Immature natural killer cell (primary cell): Measurements from ENCODE around the gene OTOGL. TPM values are rescaled to one million over a fixed set of nuclear protein-coding genes. Genes with fewer than 3 reads are reported as not detected.
"Not testable (repeated sequence)": the region's sequence is repeated elsewhere in the genome, so short reads cannot be mapped to it uniquely, and the experiment has no call there.

ENCODE experiments used
- DNase-seq, 3 donors: peaks; one replicate each; pipeline ENCODE4 v3.0.0; 2022; ENCODE audit warnings: mixed read lengths in 1 of 3
- H3K27ac Mint-ChIP-seq, 6 donors: one replicate each; pipeline ENCODE4 v1.8.0; 2020; ENCODE audit warnings: mixed read lengths in 6 of 6, mild to moderate bottlenecking in 5 of 6, inconsistent platforms in 4 of 6, moderate library complexity in 3 of 6
- H3K27me3 Mint-ChIP-seq, 3 donors: one replicate each; pipeline ENCODE4 v1.8.0; 2020 to 2021; ENCODE audit warnings: low read depth in 3 of 3, mild to moderate bottlenecking in 3 of 3, mixed read lengths in 3 of 3, moderate library complexity in 3 of 3, inconsistent platforms in 1 of 3
- H3K36me3 Mint-ChIP-seq, 3 donors: one replicate each; pipeline ENCODE4 v1.8.0; 2020; ENCODE audit warnings: mixed read lengths in 3 of 3, inconsistent platforms in 2 of 3, mild to moderate bottlenecking in 2 of 3
- H3K4me1 Mint-ChIP-seq, 2 donors: one replicate each; pipeline ENCODE4 v1.8.0; 2020; ENCODE audit warnings: inconsistent platforms in 2 of 2, mild to moderate bottlenecking in 2 of 2, mixed read lengths in 2 of 2, moderate library complexity in 1 of 2
- H3K4me3 Mint-ChIP-seq, 5 donors: one replicate each; pipeline ENCODE4 v1.8.0; 2020; ENCODE audit warnings: mild to moderate bottlenecking in 5 of 5, mixed read lengths in 5 of 5, inconsistent platforms in 3 of 5, moderate library complexity in 3 of 5
- H3K9me3 Mint-ChIP-seq, 6 donors: one replicate each; pipeline ENCODE4 v1.8.0; 2020; ENCODE audit warnings: mild to moderate bottlenecking in 6 of 6, mixed read lengths in 6 of 6, inconsistent platforms in 4 of 6, moderate library complexity in 3 of 6
- polyA plus RNA-seq, 3 donors: library from polyadenylated mRNA; unstranded; fragments of 300-500 nt; fragmentation: Illumina TruSeq; gene quantifications; one replicate each; pipeline ENCODE4 v1.2.3, GENCODE V29; 2021

The OTOGL gene
- polyA plus RNA-seq, 3 donors from 2014 or later, result not detected

GRCh38 chr12:80149547-80150313, 50.4 kb downstream of the OTOGL start:
- peaks cover 0 to 14% of the 10 kb centered on the region in 2 donors for H3K4me1 Mint-ChIP-seq
- not testable (repeated sequence) for H3K4me3 Mint-ChIP-seq, DNase-seq, H3K27ac Mint-ChIP-seq, H3K9me3 Mint-ChIP-seq, H3K27me3 Mint-ChIP-seq, H3K36me3 Mint-ChIP-seq

DNA sequence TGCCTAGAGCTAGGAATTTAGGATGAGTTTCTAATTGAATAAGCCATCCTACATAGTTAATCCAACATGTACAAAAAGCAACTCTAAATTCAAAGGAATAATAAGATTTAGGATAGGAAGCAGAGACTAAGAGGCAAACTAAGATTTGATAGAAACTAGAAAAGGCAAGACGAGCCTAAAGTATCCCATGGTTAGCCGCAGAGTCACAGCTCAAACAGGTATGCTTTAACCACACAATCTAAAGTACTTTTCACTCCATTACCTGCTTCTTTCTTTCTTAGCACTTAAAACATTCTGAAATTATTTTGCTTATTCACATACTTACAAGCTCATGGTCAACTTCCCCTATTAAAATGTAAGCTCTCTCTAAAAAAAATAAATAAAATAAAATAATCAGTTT, 51.8 kb downstream of the OTOGL start:
- peaks cover 0 to 21% of the 10 kb centered on the region in 2 donors for H3K4me1 Mint-ChIP-seq
- no peak overlapping the region for H3K4me3 Mint-ChIP-seq
- H3K27ac Mint-ChIP-seq, result no peak overlapping the region
- no peak for DNase-seq
- peaks cover 0 to 3% (median 0%) of the 10 kb centered on the region in 6 donors for H3K9me3 Mint-ChIP-seq
- H3K36me3 Mint-ChIP-seq, result peaks cover 0 to 4% (median 3%) of the 10 kb centered on the region in 3 donors
- H3K27me3 Mint-ChIP-seq, result no peaks in the 10 kb centered on the region

GRCh38 chr12:80154261-80154660, 54.9 kb downstream of the OTOGL start:
- H3K36me3 Mint-ChIP-seq, result peaks cover 0 to 3% (median 0%) of the 10 kb centered on the region in 3 donors
- no peak overlapping the region for H3K4me3 Mint-ChIP-seq
- no peak for DNase-seq
- peaks cover 0 to 28% of the 10 kb centered on the region in 2 donors for H3K4me1 Mint-ChIP-seq
- H3K27ac Mint-ChIP-seq, result no peak overlapping the region
- H3K9me3 Mint-ChIP-seq, result no peaks in the 10 kb centered on the region
- no peaks in the 10 kb centered on the region for H3K27me3 Mint-ChIP-seq

DNA sequence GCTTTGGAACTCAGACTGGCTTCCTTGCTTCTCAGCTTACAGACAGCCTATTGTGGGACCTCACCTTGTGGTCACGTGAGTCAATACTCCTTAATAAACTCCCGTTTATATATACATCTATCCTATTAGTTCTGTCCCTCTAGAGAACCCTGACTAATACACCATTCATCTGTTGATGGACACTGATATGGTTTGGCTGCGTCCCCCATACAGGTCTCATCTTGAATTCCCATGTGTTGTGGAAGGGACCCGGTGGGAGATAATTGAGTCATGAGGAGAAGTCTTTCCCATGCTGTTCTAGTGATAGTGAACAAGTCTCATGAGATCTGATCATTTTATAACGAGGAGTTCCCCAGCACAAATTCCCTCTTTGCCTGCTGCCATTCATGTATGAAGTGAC, 57.0 kb downstream of the OTOGL start:
- Mint-ChIP-seq H3K9me3 (peaks cover 0 to 2% (median 0%) of the 10 kb centered on the region in 6 donors), H3K27ac (no peak overlapping the region), H3K4me1 (peaks cover 0 to 20% of the 10 kb centered on the region in 2 donors), H3K36me3 (peaks cover 0 to 3% (median 0%) of the 10 kb centered on the region in 3 donors), H3K27me3 (peaks cover 0 to 2% (median 0%) of the 10 kb centered on the region in 3 donors), H3K4me3 (no peak overlapping the region)
- DNase-seq, result no peak

DNA sequence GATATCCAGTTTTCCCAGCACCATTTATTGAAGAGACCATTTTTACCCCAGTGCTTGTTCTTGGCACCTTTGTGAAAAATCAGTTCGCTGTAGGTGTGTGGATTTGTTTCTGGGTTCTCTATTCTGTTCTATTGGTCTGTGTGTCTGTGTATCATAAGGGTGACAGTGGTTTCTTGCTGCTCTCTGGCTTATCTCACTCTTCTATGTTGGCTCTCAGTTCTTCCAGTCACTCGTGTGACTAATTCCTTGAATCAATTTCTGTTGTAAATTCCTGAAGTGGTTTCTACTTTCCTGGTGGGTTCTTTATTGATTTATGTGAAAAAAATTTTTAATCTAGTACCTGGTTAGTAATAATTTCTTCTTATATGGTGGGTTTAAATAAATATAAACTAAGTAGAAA, 58.3 kb downstream of the OTOGL start:
- no peak for DNase-seq
- H3K36me3 Mint-ChIP-seq, result peaks cover 0 to 3% (median 0%) of the 10 kb centered on the region in 3 donors
- peaks cover 0 to 2% (median 0%) of the 10 kb centered on the region in 3 donors for H3K27me3 Mint-ChIP-seq
- no peak overlapping the region for H3K4me3 Mint-ChIP-seq
- H3K27ac Mint-ChIP-seq, result no peak overlapping the region
- H3K9me3 Mint-ChIP-seq, result peaks cover 0 to 3% (median 0%) of the 10 kb centered on the region in 6 donors
- peaks cover 0 to 31% of the 10 kb centered on the region in 2 donors for H3K4me1 Mint-ChIP-seq

GRCh38 chr12:80161612-80162011, 62.3 kb downstream of the OTOGL start:
- Mint-ChIP-seq H3K27ac (no peak overlapping the region), H3K4me3 (no peak overlapping the region), H3K27me3 (peaks cover 0 to 9% (median 0%) of the 10 kb centered on the region in 3 donors), H3K36me3 (peaks cover 0 to 4% (median 0%) of the 10 kb centered on the region in 3 donors), H3K4me1 (peaks cover 8 to 42% of the 10 kb centered on the region in 2 donors), H3K9me3 (peaks cover 0 to 3% (median 0%) of the 10 kb centered on the region in 6 donors)
- DNase-seq, result no peak

DNA sequence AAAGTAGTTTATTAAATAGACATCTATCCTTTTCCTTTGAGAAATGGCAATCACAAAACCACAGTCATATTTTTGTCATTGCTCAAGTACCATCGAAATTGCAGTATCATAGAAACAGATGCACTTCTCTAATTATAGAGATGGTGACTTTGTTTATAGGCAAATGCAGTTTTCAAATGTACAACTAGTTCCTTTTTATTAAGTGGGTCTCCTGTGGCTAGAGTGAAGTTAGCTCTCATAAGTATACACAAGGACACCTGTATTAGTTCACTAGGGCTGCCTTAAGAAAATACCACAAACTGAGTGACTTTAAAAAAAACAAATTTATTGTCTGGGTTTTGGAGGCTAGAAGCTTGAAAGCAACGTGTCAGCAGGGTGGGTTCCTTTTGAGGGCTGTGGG, 62.8 kb downstream of the OTOGL start:
- Mint-ChIP-seq H3K27ac (no peak overlapping the region), H3K4me1 (peaks cover 14 to 47% of the 10 kb centered on the region in 2 donors), H3K4me3 (no peak overlapping the region), H3K36me3 (peaks cover 0 to 4% (median 0%) of the 10 kb centered on the region in 3 donors), H3K9me3 (peaks cover 0 to 3% (median 0%) of the 10 kb centered on the region in 6 donors), H3K27me3 (peaks cover 0 to 9% (median 0%) of the 10 kb centered on the region in 3 donors)
- DNase-seq, result no peak

- Mint-ChIP-seq H3K9me3 (peaks cover 0 to 3% (median 0%) of the 10 kb centered on the region in 6 donors), H3K27me3 (peaks cover 0 to 7% (median 0%) of the 10 kb centered on the region in 3 donors), H3K4me3 (no peak overlapping the region), H3K27ac (peak overlapping the region in 1 of 6 donors; percentile 2), H3K4me1 (peaks cover 42 to 73% of the 10 kb centered on the region in 2 donors), H3K36me3 (peaks cover 0 to 4% (median 4%) of the 10 kb centered on the region in 3 donors)
- no peak for DNase-seq
These were observed 66.4 kb downstream of the OTOGL start for GRCh38 chr12:80165746-80166145.

DNA sequence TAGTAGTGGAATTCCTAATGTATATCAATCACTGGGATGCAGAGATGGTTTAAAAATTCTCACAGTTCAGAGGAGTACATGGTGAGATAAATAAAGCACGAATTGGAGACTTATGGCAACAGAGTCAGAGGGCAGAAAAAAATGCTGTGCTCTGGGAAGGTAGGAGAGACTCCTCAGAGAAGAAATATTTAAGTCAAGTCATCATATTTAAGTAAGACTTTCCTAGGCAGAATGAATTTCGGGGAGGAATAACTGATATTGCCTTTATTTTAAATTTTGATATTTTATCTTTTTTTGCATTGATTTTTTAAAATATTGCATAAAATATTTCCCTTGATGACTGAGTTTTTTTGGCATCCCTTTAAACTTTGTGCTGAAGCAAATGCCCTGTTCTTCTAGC, 67.4 kb downstream of the OTOGL start:
- Mint-ChIP-seq H3K4me1 (peaks cover 42 to 71% of the 10 kb centered on the region in 2 donors), H3K4me3 (peak overlapping the region; percentile 45 to 90 (median 81)), H3K27me3 (peaks cover 0 to 7% (median 0%) of the 10 kb centered on the region in 3 donors), H3K27ac (peak overlapping the region in 2 of 6 donors; percentile 27 to 93), H3K9me3 (no peaks in the 10 kb centered on the region), H3K36me3 (peaks cover 0 to 4% (median 4%) of the 10 kb centered on the region in 3 donors)
- DNase-seq, result no peak

DNA sequence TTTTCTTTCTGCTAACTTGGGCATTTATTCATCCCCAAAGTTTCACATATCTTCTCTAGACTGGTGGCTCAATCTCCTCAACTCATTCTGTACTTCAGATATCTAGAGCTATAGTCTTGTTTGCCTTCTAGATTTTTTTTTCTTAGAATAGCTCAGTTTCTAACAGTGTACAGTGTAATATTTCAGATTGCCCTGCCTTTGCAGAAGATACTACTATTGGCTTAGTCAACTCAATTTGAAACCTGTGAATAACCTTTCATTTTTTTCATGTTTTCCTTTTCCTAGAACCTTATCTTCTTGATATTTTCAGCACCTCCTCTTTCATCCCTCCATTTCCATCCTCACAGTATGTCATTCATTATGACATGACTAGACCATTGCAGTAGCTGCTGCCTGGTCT, 69.6 kb downstream of the OTOGL start:
- H3K27ac Mint-ChIP-seq, result peak overlapping the region in 4 of 6 donors; percentile 48 to 94 (median 81)
- H3K4me1 Mint-ChIP-seq, result peaks cover 42 to 68% of the 10 kb centered on the region in 2 donors
- peak overlapping the region; percentile 2 to 90 (median 81) for H3K4me3 Mint-ChIP-seq
- peaks cover 0 to 7% (median 5%) of the 10 kb centered on the region in 3 donors for H3K27me3 Mint-ChIP-seq
- no peak for DNase-seq
- peaks cover 0 to 4% (median 0%) of the 10 kb centered on the region in 3 donors for H3K36me3 Mint-ChIP-seq
- no peaks in the 10 kb centered on the region for H3K9me3 Mint-ChIP-seq

DNA sequence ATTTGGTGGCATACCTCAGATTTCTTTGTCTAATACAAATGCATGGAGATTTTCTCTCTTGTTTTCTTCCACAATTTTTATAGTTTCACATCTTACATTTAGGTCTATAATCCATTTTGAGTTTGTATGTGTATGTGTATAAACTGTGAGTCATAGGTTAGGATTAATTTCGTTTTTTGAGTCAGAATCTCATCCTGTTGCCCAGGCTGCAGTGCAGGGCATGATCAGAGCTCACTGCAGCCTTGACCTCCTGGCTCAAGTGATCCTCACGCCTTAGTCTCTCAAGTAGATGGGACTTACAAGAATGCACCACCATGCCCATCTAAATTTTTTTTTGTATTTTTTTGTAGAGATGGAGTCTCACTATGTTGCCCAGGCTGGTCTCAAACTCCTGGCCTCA, 71.6 kb downstream of the OTOGL start:
- Mint-ChIP-seq H3K27me3 (peaks cover 0 to 5% (median 0%) of the 10 kb centered on the region in 3 donors), H3K27ac (no peak overlapping the region)
- DNase-seq, result no peak

DNA sequence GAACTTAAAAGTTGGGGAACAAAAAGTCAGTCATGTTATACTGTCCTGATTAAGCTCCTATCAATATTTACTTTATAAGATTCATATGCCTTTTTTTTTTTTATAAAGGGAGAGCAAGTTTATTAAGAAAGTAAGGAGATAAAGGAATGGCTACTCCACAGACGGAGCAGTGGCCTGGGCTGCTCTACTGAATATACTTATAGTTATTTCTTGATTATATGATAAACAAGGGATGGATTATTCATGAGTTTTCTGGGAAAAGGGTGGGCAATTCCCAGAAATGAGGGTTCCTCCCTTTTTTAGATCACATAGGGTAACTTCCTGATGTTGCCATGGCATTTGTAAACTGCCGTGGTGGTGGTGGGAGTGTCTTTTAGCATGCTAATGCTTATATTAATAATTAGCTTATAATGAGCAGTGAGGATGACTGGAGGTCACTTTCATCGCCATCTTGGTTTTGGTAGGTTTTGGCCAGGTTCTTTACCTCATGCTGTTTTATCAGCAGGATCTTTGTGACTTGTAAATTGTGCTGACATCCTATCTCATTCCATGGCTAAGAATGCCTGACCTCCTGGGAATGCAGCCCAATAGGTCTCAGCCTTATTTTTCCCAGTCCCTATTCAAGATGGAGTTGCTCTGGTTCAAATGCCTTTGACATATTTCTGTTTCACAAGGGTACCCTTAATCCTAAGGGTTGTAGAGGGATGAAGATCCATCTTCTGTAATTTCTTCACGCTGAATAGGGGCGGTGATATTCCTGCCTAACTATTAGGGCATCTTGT, 73.9 kb downstream of the OTOGL start:
- no peak for DNase-seq
- Mint-ChIP-seq H3K36me3 (peaks cover 0 to 4% (median 0%) of the 10 kb centered on the region in 3 donors), H3K9me3 (no peaks in the 10 kb centered on the region), H3K27me3 (peaks cover 0 to 5% (median 0%) of the 10 kb centered on the region in 3 donors), H3K4me1 (peaks cover 23 to 42% of the 10 kb centered on the region in 2 donors), H3K27ac (no peak overlapping the region), H3K4me3 (no peak overlapping the region)

More for the DNA sequence above, 71.6 kb downstream of the OTOGL start:
- Mint-ChIP-seq H3K4me1 (peaks cover 41 to 61% of the 10 kb centered on the region in 2 donors), H3K9me3 (no peaks in the 10 kb centered on the region), H3K4me3 (no peak overlapping the region), H3K36me3 (peaks cover 0 to 4% (median 0%) of the 10 kb centered on the region in 3 donors)

DNA sequence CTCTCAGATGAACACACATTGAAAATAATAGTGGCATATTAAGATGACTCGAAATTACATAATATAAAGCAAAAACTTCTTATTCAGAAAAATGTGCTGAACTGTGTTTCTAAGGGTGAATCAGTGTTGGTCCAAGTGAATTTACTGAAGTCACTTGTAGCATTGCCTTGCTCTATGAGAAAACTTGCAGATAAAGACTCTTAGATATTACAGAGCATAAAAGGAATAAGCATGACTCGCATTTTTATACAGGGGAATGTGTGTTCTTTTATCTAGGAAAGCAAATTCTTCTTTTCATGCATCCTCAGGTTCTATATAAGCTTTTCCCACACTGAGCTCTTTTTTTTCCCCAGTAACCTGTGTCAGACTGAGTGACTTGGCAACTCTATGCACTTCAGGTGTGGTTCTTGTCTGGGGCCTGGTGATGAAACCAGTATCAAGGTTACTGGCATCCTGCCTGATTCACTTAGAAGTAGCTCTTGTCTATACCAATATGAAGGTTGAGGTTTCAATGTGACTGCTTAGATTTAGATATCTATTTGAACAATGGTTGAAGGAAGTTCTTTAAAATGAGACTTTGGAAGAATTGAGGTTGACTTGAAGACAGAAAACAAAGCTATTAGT, 76.1 kb downstream of the OTOGL start:
- H3K4me1 Mint-ChIP-seq, result peaks cover 17 to 40% of the 10 kb centered on the region in 2 donors
- H3K27ac Mint-ChIP-seq, result peak overlapping the region in 3 of 6 donors; percentile 40 to 71 (median 54)
- H3K4me3 Mint-ChIP-seq, result no peak overlapping the region
- peaks cover 0 to 5% (median 0%) of the 10 kb centered on the region in 3 donors for H3K27me3 Mint-ChIP-seq
- no peak for DNase-seq
- H3K9me3 Mint-ChIP-seq, result no peaks in the 10 kb centered on the region
- H3K36me3 Mint-ChIP-seq, result no peaks in the 10 kb centered on the region
